Measurements from ENCODE around the gene RNASEL. TPM values are rescaled to one million over a fixed set of nuclear protein-coding genes. Genes with fewer than 3 reads are reported as not detected.

The RNASEL gene
- total and polyA plus RNA-seq, 2 donors (not counting 1 experiment from before 2014, with no cell fraction given), result 6.9 to 18.1 TPM

GRCh38 chr1:182630586-182630985 is 41.5 kb upstream of the RNASEL start:
- Histone ChIP-seq H3K9me3 (ENCODE audit: control extremely low read depth in 1 of 3, control insufficient read depth in 2 of 3, insufficient read depth in 1 of 3, low read length in 2 of 3) (no peaks in the 10 kb centered on the region), H3K4me2 (replicated peaks; ENCODE audit: low read depth, low read length, poor library complexity, severe bottlenecking) (no peak overlapping the region), H3K4me1 (ENCODE audit: control insufficient read depth in 2 of 2, insufficient read depth in 2 of 2, low read length in 2 of 2) (peaks cover 47% of the 10 kb centered on the region in 2 donors), H3K36me3 (replicated peaks in 1 of 2; ENCODE audit: control extremely low read depth in 1 of 2, control insufficient read depth in 1 of 2, extremely low read depth in 1 of 2, insufficient read depth in 2 of 2, low read length in 1 of 2) (no peaks in the 10 kb centered on the region), H4K20me1 (ENCODE audit: control insufficient read depth, insufficient read depth, low read length, poor library complexity, severe bottlenecking) (no peaks in the 10 kb centered on the region), H2AFZ (ENCODE audit: insufficient read depth, low read depth, low read length, poor library complexity, severe bottlenecking) (no peak overlapping the region), H3K9ac (ENCODE audit: low read length) (no peak overlapping the region), H3K27me3 (replicated peaks in 1 of 4; ENCODE audit: control extremely low read depth in 1 of 4, control insufficient read depth in 3 of 4, insufficient read depth in 4 of 4, low read length in 3 of 4) (no peaks in the 10 kb centered on the region), H3K79me2 (ENCODE audit: control insufficient read depth, insufficient read depth, low read length) (no peaks in the 10 kb centered on the region), H3K4me3 (ENCODE audit: control extremely low read depth in 1 of 5, extremely low read depth in 1 of 5, insufficient read depth in 1 of 5, low read depth in 2 of 5, low read length in 4 of 5) (no peak overlapping the region), H3K27ac (ENCODE audit: low read length in 2 of 2) (no peak overlapping the region)
- no peak overlapping the region for H3K4me3 Mint-ChIP-seq
- WGBS (ENCODE audit: insufficient coverage), result no CpG with 5 or more reads among the region's 1 CpG
- peaks cover 51% of the 10 kb centered on the region for H3K4me1 Mint-ChIP-seq
- TF ChIP-seq CTCF (IDR thresholded peaks at IDR 0.05) (no peak), EZH2 (IDR thresholded peaks at IDR 0.05; ENCODE audit: borderline replicate concordance, insufficient read depth, low read depth, low read length, poor library complexity, severe bottlenecking) (no peak)
- ChIA-PET CTCF (interaction anchor here (1.2 to 1.3 kb wide), 2 partner anchors 36 to 154 kb away, joined by 3 to 4 read pairs; no protein-coding TSS in a partner anchor), POLR2A (interaction anchor here (0.5 kb wide), 1 partner anchor 26 kb away, joined by 4 read pairs; no protein-coding TSS in a partner anchor)
- intact Hi-C loops (cut with micrococcal nuclease), result loop anchor here (5.0 kb wide), 1 partner anchor 47 kb away; no protein-coding TSS in a partner anchor
- ATAC-seq (ENCODE audit: low read depth) (no peak), DNase-seq (no peak)
- H3K27ac Mint-ChIP-seq, result peak overlapping the region; percentile 22
- H3K27me3 Mint-ChIP-seq, result no peaks in the 10 kb centered on the region
- H3K9me3 Mint-ChIP-seq (ENCODE audit: insufficient read depth), result no peaks in the 10 kb centered on the region

- peak overlapping the region in 1 of 2 donors; percentile 52 for H3K27ac ChIP-seq (ENCODE audit: low read length in 2 of 2)
- H3K9me3 ChIP-seq (ENCODE audit: control extremely low read depth in 1 of 3, control insufficient read depth in 2 of 3, insufficient read depth in 1 of 3, low read length in 2 of 3), result no peaks in the 10 kb centered on the region
- peak; percentile 59 for ATAC-seq (ENCODE audit: low read depth)
- H3K9ac ChIP-seq (ENCODE audit: low read length), result no peak overlapping the region
- Mint-ChIP-seq H3K9me3 (ENCODE audit: insufficient read depth) (no peaks in the 10 kb centered on the region), H3K27ac (peak overlapping the region; percentile 83), H3K4me1 (peaks cover 53% of the 10 kb centered on the region), H3K27me3 (no peaks in the 10 kb centered on the region), H3K4me3 (peak overlapping the region; percentile 52)
- H4K20me1 ChIP-seq (ENCODE audit: control insufficient read depth, insufficient read depth, low read length, poor library complexity, severe bottlenecking), result no peaks in the 10 kb centered on the region
- TF ChIP-seq CTCF (IDR thresholded peaks at IDR 0.05), result no peak
- no peak for TF ChIP-seq EZH2 (IDR thresholded peaks at IDR 0.05; ENCODE audit: borderline replicate concordance, insufficient read depth, low read depth, low read length, poor library complexity, severe bottlenecking)
- H3K4me3 ChIP-seq (ENCODE audit: control extremely low read depth in 1 of 5, extremely low read depth in 1 of 5, insufficient read depth in 1 of 5, low read depth in 2 of 5, low read length in 4 of 5), result no peak overlapping the region
- peak; percentile 35 for DNase-seq
- H3K4me1 ChIP-seq (ENCODE audit: control insufficient read depth in 2 of 2, insufficient read depth in 2 of 2, low read length in 2 of 2), result peaks cover 42 to 47% of the 10 kb centered on the region in 2 donors
- intact Hi-C loops (cut with micrococcal nuclease), result loop anchor here (5.0 kb wide), 1 partner anchor 48 kb away; no protein-coding TSS in a partner anchor
- no peaks in the 10 kb centered on the region for H3K27me3 ChIP-seq (replicated peaks in 1 of 4; ENCODE audit: control extremely low read depth in 1 of 4, control insufficient read depth in 3 of 4, insufficient read depth in 4 of 4, low read length in 3 of 4)
- H3K4me2 ChIP-seq (replicated peaks; ENCODE audit: low read depth, low read length, poor library complexity, severe bottlenecking), result peak overlapping the region; percentile 37
- 11% methylated on average over 2 of the region's 3 CpGs for WGBS (ENCODE audit: insufficient coverage)
- H3K36me3 ChIP-seq (replicated peaks in 1 of 2; ENCODE audit: control extremely low read depth in 1 of 2, control insufficient read depth in 1 of 2, extremely low read depth in 1 of 2, insufficient read depth in 2 of 2, low read length in 1 of 2), result no peaks in the 10 kb centered on the region
- no peaks in the 10 kb centered on the region for H3K79me2 ChIP-seq (ENCODE audit: control insufficient read depth, insufficient read depth, low read length)
- peak overlapping the region; percentile 20 for H2AFZ ChIP-seq (ENCODE audit: insufficient read depth, low read depth, low read length, poor library complexity, severe bottlenecking)
- CTCF ChIA-PET, result interaction anchor here (0.7 to 1.7 kb wide), 4 partner anchors 13 to 155 kb away, joined by 3 to 6 read pairs (median 3); no protein-coding TSS in a partner anchor
- POLR2A ChIA-PET, result interaction anchor here (1.2 kb wide), 1 partner anchor 13 kb away, joined by 5 read pairs; no protein-coding TSS in a partner anchor
Observed at GRCh38 chr1:182629499-182630096, 40.5 kb upstream of the RNASEL start.

Measured in B cell (primary cell).